H1 (cell line): ENCODE measurements around the gene RPTOR. TPM values are rescaled to one million over a fixed set of nuclear protein-coding genes. Genes with fewer than 3 reads are reported as not detected.

Experiments
- ASH2L ChIP-seq: fragments of 200-600, 300-600 bp; sonication (generic); IDR thresholded peaks from one replicate; pipeline ENCODE4 v1.7.1; 2017; ENCODE audit warnings: low read length
- ATF2 ChIP-seq: IDR thresholded peaks from 2 replicates; pipeline ENCODE4 v1.6.1; 2012; ENCODE audit warnings: low read length, inconsistent platforms
- CREB1 ChIP-seq: IDR thresholded peaks from 2 replicates; pipeline ENCODE4 v1.6.1; 2012; ENCODE audit warnings: inconsistent platforms
- CTCF ChIP-seq, 3 experiments: IDR thresholded peaks; 1 replicate in 2 of 3; 2 replicates in 1 of 3; pipeline versions ENCODE4 v1.5.1 to v1.6.1; 2011; ENCODE audit warnings: low read length in 3 of 3, mild to moderate bottlenecking in 3 of 3, inconsistent platforms in 2 of 3, low read depth in 1 of 3, moderate library complexity in 1 of 3; ENCODE audit not compliant: insufficient read depth in 1 of 3; ENCODE audit errors: control extremely low read depth in 1 of 3
- HDAC2 ChIP-seq, 2 experiments: fragments of 300-600 bp in 1 of 2; sonication (generic) in 1 of 2; IDR thresholded peaks; 2 replicates each; pipeline ENCODE4 v1.6.1; 2011 to 2012; ENCODE audit warnings: low read depth in 2 of 2, low read length in 2 of 2, mild to moderate bottlenecking in 2 of 2, moderate library complexity in 2 of 2, borderline replicate concordance in 1 of 2, inconsistent platforms in 1 of 2
- HDAC6 ChIP-seq: IDR thresholded peaks from one replicate; pipeline ENCODE4 v1.7.1; 2012; ENCODE audit warnings: low read depth, mild to moderate bottlenecking, inconsistent platforms, low read length, moderate library complexity
- RBBP5 ChIP-seq: IDR thresholded peaks from 2 replicates; pipeline ENCODE4 v1.7.1; 2012; ENCODE audit warnings: low read depth, mild to moderate bottlenecking, inconsistent platforms, low read length, moderate library complexity, borderline replicate concordance
- polyA plus RNA-seq, 7 experiments: library from polyadenylated mRNA; depleted of rRNA in 3 of 7; stranded (reverse) in 5 of 7; unstranded in 2 of 7; fragments of >200 nt in 5 of 7; fragments of 200-250 nt in 2 of 7; gene quantifications; 1 replicate in 5 of 7; 2 replicates in 1 of 7; 4 replicates in 1 of 7; pipeline versions ENCODE4 v1.2.1 to v1.2.3, GENCODE V29; 2011 to 2013; ENCODE audit warnings: missing spikeins in 2 of 7, mixed read lengths in 2 of 7
- total RNA-seq: library from RNA; stranded (reverse); fragmentation: NEBNext Ultra II Directional; extraction: Animal tissue kit (Norgen Biotek cat#: 25700); gene quantifications from 2 replicates; pipeline ENCODE4 v1.2.1, GENCODE V29; 2021

The RPTOR gene
- total and polyA plus RNA-seq, 2 of the 8 experiments (the other 6 are each of a cell fraction or from before 2014, with no cell fraction given): 6.9 to 28.7 TPM

DNA sequence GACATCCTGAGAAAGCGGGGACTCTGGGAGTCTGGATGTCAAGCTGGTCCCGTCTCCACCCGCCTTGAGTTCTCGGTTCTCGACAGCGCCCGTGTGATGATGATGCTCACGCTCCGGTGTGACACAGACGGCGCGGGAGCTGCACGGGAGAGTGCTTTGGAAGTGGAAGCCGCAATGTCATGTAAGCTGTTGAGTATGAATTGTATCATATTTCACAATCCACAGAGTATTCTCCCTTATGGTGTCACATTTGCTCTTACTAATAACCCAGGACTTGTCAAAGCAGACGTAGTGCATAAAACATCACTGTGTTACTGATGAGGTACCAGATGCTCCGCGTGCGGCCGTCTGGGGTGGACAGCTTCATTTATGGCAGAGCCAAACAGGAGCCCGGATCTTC lies 229.5 kb downstream of the RPTOR start (continued):
- TF ChIP-seq CTCF (IDR thresholded peaks at IDR 0.05; ENCODE audit: control extremely low read depth in 1 of 3, insufficient read depth in 1 of 3, low read depth in 1 of 3, low read length in 3 of 3) (no peak), RBBP5 (no peak), CREB1 (no peak), HDAC2 (IDR thresholded peaks at IDR 0.05; ENCODE audit: borderline replicate concordance in 1 of 2, low read depth in 2 of 2, low read length in 2 of 2) (no peak), ASH2L (no peak), HDAC6 (no peak), ATF2 (no peak)
